ENCODE measurements around the gene OR2V1. TPM values are rescaled to one million over a fixed set of nuclear protein-coding genes. Genes with fewer than 3 reads are reported as not detected.
"Not testable (repeated sequence)": the region's sequence is repeated elsewhere in the genome, so short reads cannot be mapped to it uniquely, and the experiment has no call there.

The OR2V1 gene, protein sequence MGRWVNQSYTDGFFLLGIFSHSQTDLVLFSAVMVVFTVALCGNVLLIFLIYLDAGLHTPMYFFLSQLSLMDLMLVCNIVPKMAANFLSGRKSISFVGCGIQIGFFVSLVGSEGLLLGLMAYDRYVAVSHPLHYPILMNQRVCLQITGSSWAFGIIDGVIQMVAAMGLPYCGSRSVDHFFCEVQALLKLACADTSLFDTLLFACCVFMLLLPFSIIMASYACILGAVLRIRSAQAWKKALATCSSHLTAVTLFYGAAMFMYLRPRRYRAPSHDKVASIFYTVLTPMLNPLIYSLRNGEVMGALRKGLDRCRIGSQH
- total RNA-seq = not detected

DNA sequence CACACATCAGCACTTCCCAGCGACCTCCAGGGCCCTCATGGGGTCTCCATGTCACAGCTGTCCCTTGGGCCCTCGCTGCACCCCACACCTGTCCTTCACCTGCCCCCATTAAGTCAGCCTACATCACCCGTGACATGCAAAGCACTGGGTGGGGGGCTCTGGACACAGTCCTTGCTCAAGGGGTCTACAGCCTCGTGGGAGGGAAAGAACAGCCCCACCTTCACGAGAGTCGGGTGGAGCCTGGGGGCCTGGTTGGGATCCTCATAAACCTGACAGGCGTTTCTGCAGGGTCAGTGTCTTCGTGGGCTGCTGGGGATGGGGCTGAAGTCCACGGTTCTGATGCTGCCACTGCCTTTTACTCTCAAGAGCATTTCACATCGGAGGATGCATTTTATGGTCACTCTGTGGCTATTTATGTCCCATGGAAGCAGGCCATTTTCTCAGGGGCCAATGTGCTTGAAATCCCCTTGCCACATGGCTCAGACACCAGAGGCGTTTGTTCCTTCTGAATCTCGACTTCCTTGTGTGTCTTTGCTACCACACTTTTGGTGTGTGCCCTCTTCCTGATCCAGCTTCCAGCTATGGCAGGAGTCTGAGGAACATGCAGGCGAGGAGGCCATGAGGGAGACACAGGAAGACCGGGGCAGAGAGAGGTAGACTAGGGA lies at the start of gene OR2V1:
TSS of gene OR2V1 (minus strand) at position 338 of the 665 bp plus-strand sequence. CDS start 5,865 bp downstream, outside the sequence.
- no peak for DNase-seq (ENCODE audit: low spot score in 2 of 2)
- H3K4me3 ChIP-seq = no peak within 1 kb of the TSS
- no peaks in the 10 kb centered on the region for H3K9me3 ChIP-seq
- no peaks in the 10 kb centered on the region for H3K27me3 ChIP-seq
- intact Hi-C loops (cut with DNase I) = no loop called here
- no peaks in the 10 kb centered on the region for H3K36me3 ChIP-seq
- no peak within 1 kb of the TSS for H3K27ac ChIP-seq
- TF ChIP-seq, protein P1, sequence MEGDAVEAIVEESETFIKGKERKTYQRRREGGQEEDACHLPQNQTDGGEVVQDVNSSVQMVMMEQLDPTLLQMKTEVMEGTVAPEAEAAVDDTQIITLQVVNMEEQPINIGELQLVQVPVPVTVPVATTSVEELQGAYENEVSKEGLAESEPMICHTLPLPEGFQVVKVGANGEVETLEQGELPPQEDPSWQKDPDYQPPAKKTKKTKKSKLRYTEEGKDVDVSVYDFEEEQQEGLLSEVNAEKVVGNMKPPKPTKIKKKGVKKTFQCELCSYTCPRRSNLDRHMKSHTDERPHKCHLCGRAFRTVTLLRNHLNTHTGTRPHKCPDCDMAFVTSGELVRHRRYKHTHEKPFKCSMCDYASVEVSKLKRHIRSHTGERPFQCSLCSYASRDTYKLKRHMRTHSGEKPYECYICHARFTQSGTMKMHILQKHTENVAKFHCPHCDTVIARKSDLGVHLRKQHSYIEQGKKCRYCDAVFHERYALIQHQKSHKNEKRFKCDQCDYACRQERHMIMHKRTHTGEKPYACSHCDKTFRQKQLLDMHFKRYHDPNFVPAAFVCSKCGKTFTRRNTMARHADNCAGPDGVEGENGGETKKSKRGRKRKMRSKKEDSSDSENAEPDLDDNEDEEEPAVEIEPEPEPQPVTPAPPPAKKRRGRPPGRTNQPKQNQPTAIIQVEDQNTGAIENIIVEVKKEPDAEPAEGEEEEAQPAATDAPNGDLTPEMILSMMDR (IDR thresholded peaks at IDR 0.05) = no peak
- H3K4me1 ChIP-seq = no peaks in the 10 kb centered on the region

DNA sequence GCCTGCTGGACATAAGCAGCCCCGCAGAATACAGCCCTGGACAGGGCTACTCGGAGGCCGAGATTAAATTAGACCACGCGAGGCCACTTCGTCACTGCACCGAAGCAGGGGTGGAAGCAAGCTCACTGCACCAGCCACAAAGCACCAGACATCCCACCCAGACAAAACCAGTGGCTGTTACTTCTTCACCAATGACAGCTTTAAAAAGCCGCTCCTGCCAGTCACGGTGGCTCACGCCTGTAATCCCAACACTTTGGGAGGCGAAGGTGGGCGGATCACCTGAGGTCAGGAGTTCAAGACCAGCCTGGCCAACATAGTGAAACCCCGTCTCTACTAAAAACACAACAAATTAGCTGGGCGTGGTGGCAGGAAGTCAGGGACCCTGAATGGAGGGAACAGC lies 46.6 kb upstream of the OR2V1 start:
- H3K4me3 ChIP-seq; H3K36me3 ChIP-seq; H3K27ac ChIP-seq; H3K27me3 ChIP-seq; intact Hi-C loops (cut with DNase I); H3K4me1 ChIP-seq; H3K9me3 ChIP-seq; DNase-seq (ENCODE audit: low spot score in 2 of 2): not testable (repeated sequence)

DNA sequence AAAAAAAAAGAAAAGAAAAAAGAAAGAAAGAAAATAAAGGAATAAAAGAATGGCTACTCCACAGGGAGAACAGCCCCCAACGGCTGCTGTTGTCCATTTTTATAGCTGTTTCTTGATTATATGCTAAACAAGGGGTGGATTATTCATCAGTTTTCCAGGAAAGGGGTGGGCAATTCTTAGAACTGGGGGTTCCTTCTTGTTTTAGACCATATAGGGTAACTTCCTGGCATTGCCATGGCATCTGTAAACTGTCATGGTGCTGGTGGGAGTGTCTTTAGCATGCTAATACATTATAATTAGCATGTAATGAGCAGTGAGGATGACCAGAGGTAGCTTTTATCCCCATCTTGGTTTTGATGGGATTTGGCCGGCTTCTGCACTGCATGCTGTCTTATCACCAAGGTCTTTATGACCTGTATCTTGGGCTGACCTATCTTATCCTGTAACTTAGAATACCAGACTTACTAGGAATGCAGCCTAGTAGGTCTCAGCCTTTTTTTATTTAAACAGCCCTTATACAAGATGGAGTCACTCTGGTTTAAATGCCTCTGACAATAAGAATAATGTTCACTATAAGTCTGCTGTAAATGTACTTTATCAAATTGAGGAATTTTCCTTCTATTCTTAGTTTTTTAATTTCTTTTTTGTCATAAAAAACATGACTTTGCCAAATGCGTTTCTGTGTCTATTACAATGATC lies 45.4 kb upstream of the OR2V1 start:
- H3K4me3 ChIP-seq = no peak overlapping the region
- no peaks in the 10 kb centered on the region for H3K9me3 ChIP-seq
- no peaks in the 10 kb centered on the region for H3K36me3 ChIP-seq
- no peak for DNase-seq (ENCODE audit: low spot score in 2 of 2)
- no peaks in the 10 kb centered on the region for H3K27me3 ChIP-seq
- H3K27ac ChIP-seq = no peak overlapping the region
- no peaks in the 10 kb centered on the region for H3K4me1 ChIP-seq
- TF ChIP-seq, protein P1 (IDR thresholded peaks at IDR 0.05) = no peak
- intact Hi-C loops (cut with DNase I) = no loop called here

DNA sequence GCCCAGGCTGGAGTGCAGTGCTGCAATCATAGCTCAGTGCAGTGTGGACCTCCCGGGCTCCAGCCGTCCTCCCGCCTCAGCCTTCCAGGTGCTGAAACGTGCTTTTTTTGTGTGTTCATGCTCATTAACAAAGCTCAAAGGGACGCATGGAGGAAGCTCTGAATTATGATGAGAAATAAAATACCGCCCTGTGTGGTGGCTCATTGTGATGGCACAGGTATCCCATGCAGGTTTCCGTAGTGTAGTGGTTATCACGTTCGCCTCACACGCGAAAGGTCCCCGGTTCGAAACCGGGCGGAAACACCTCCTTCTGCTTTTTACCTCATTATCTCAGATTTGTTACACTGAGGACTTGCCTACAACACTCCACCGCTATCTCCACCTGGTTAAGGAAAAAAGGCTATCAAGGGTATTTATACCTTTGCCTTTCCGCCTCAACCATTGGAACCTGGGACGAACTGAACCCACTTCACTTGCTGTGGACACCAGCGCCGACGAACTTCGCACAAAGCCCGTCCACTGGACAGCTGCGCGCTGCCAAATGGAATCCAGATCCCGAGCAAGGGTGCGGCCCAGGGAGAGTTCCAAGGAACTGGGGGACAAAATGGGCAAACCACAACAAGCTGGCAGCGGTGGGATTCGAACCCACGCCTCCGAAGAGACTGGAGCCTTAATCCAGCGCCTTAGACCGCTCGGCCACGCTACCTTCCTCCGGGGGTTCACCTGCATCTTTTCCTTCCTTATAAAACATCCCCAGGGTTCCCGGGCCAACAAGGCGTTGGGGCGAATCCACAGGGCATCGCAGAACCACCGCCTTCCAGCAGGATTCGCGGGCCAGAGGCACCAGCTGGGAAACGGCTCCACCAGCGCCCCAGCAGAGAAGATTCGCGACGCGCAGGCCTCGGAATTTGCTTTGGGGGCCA lies 42.7 kb upstream of the OR2V1 start:
- Histone ChIP-seq H3K36me3 (no peaks in the 10 kb centered on the region), H3K4me3 (no peak overlapping the region), H3K27ac (no peak overlapping the region), H3K4me1 (no peaks in the 10 kb centered on the region), H3K9me3 (no peaks in the 10 kb centered on the region), H3K27me3 (peaks cover 12% of the 10 kb centered on the region)
- DNase-seq (ENCODE audit: low spot score in 2 of 2) = no peak
- intact Hi-C loops (cut with DNase I) = loop anchor here (5.0 kb wide), 1 partner anchor 386 kb away; no protein-coding TSS in a partner anchor
- TF ChIP-seq, protein P1 (IDR thresholded peaks at IDR 0.05) = no peak

DNA sequence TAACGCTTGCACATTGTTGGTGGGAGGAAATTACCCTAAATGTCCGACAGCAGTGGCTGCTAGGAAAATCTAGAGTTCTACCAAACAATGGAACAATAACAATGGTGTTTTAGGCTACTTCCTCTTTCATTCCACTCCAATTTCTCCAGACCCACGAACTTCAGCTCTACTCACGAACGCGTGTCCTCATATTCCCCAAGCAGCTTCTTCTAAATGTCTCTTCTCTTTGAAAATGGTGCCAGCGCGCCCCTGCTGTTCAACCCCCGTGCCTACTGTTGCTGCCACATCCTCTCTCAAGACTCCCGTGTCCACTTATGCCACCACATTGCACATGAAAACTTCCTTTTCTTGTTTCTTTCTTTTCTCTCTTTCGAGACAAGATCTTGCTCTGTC lies 42.1 kb upstream of the OR2V1 start:
- H3K27me3 ChIP-seq = peaks cover 12% of the 10 kb centered on the region

More for the DNA sequence above, 42.1 kb upstream of the OR2V1 start:
- DNase-seq (ENCODE audit: low spot score in 2 of 2) = no peak
- H3K27ac ChIP-seq = no peak overlapping the region
- no peaks in the 10 kb centered on the region for H3K4me1 ChIP-seq
- no peaks in the 10 kb centered on the region for H3K9me3 ChIP-seq
- intact Hi-C loops (cut with DNase I) = loop anchor here (5.0 kb wide), 1 partner anchor 386 kb away; no protein-coding TSS in a partner anchor
- TF ChIP-seq, protein P1 (IDR thresholded peaks at IDR 0.05) = peak in 1 of 3 experiments; percentile 22
- no peak overlapping the region for H3K4me3 ChIP-seq
- H3K36me3 ChIP-seq = no peaks in the 10 kb centered on the region

Data from ascending aorta (tissue), 2 donors.